Erythroblast (primary cell): ENCODE data around the gene TAOK1.

Source experiments
- GATA1 ChIP-seq: IDR thresholded peaks from 2 replicates; pipeline ENCODE4 v1.6.1; 2011; ENCODE audit warnings: low read depth, mild to moderate bottlenecking, control low read depth, low read length, moderate library complexity
- POLR2A ChIP-seq: IDR thresholded peaks from 2 replicates; pipeline ENCODE4 v1.6.1; 2011; ENCODE audit warnings: mild to moderate bottlenecking, low read length

- no peak for TF ChIP-seq POLR2A
- no peak for TF ChIP-seq GATA1
Measured at GRCh38 chr17:29566473-29567303, 176.5 kb downstream of the TAOK1 start, which contains the start of gene ABHD15.
